Measurements from ENCODE around the gene FZD4.

GRCh38 chr11:86912238-86912637 is 43.0 kb downstream of the FZD4 start:
- TF ChIP-seq, protein P1, sequence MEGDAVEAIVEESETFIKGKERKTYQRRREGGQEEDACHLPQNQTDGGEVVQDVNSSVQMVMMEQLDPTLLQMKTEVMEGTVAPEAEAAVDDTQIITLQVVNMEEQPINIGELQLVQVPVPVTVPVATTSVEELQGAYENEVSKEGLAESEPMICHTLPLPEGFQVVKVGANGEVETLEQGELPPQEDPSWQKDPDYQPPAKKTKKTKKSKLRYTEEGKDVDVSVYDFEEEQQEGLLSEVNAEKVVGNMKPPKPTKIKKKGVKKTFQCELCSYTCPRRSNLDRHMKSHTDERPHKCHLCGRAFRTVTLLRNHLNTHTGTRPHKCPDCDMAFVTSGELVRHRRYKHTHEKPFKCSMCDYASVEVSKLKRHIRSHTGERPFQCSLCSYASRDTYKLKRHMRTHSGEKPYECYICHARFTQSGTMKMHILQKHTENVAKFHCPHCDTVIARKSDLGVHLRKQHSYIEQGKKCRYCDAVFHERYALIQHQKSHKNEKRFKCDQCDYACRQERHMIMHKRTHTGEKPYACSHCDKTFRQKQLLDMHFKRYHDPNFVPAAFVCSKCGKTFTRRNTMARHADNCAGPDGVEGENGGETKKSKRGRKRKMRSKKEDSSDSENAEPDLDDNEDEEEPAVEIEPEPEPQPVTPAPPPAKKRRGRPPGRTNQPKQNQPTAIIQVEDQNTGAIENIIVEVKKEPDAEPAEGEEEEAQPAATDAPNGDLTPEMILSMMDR (IDR thresholded peaks at IDR 0.05) = no peak
- TF ChIP-seq POLR2A (IDR thresholded peaks at IDR 0.05) = no peak
- no peak for TF ChIP-seq EP300 (IDR thresholded peaks at IDR 0.05)

All from ovary (tissue), 3 donors.